Dendritic cell treated with granulocyte-macrophage colony-stimulating factor and Interleukin-4, amounts not matched to agents 40 ng/mL and 50 ng/mL, for 4 days (primary cell): ENCODE measurements around the gene PCDHGC3.
"Not testable (repeated sequence)": the region's sequence is repeated elsewhere in the genome, so short reads cannot be mapped to it uniquely, and the experiment has no call there.

Source experiments
- H3K27ac Mint-ChIP-seq: one replicate; pipeline ENCODE4 v1.8.0; 2022; ENCODE audit warnings: mild to moderate bottlenecking, mixed read lengths
- H3K27me3 Mint-ChIP-seq: one replicate; pipeline ENCODE4 v1.8.0; 2022; ENCODE audit warnings: mild to moderate bottlenecking, mixed read lengths
- H3K36me3 Mint-ChIP-seq: one replicate; pipeline ENCODE4 v1.8.0; 2022; ENCODE audit warnings: low read depth, mixed read lengths
- H3K4me1 Mint-ChIP-seq: one replicate; pipeline ENCODE4 v1.8.0; 2022; ENCODE audit warnings: low read depth, mixed read lengths
- H3K4me3 Mint-ChIP-seq: one replicate; pipeline ENCODE4 v1.8.0; 2022; ENCODE audit warnings: mild to moderate bottlenecking, moderate library complexity, mixed read lengths
- H3K9me3 Mint-ChIP-seq: one replicate; pipeline ENCODE4 v1.8.0; 2022; ENCODE audit warnings: mixed read lengths
- intact Hi-C: fragments of 100-400 bp; cut with micrococcal nuclease; formaldehyde crosslinking; loops from one replicate; pipeline ENCODE4 v1.15.0; 2022

PCDHGC3 gene

DNA sequence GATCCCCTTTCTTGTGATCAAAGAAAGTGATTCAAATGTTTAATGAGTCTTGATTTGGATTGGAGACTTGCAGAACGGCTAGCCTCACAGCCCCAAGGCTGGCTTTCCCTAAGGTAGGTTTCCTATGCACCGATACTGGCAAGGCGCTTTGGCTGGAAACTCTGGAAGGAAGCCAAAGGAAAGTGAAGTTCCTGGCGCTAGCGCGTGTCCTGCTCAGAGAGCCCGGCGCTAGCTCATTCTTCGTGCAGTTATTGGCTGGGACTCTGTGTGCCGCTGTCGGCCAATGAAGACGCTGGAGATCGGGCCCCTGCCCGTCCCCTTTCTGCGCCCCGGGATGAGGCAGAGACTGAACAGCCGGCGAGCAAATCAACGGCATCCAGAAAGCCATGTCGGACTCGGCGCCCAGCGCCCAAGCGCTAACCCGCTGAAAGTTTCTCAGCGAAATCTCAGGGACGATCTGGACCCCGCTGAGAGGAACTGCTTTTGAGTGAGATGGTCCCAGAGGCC is at the start of gene PCDHGC3:
Gene PCDHGC3, plus strand, starts transcription at position 342 of the 507 bp plus-strand sequence. Its CDS starts 151 bp downstream, at position 493.
- no peaks in the 10 kb centered on the region for H3K9me3 Mint-ChIP-seq
- H3K27ac Mint-ChIP-seq, result no peak within 1 kb of the TSS
- peaks cover 23% of the 10 kb centered on the region for H3K4me1 Mint-ChIP-seq
- H3K36me3 Mint-ChIP-seq, result no peaks in the 10 kb centered on the region
- peaks cover 62% of the 10 kb centered on the region for H3K27me3 Mint-ChIP-seq
- peak within 1 kb of the TSS; percentile 75 for H3K4me3 Mint-ChIP-seq
- intact Hi-C loops, result no loop called here

DNA sequence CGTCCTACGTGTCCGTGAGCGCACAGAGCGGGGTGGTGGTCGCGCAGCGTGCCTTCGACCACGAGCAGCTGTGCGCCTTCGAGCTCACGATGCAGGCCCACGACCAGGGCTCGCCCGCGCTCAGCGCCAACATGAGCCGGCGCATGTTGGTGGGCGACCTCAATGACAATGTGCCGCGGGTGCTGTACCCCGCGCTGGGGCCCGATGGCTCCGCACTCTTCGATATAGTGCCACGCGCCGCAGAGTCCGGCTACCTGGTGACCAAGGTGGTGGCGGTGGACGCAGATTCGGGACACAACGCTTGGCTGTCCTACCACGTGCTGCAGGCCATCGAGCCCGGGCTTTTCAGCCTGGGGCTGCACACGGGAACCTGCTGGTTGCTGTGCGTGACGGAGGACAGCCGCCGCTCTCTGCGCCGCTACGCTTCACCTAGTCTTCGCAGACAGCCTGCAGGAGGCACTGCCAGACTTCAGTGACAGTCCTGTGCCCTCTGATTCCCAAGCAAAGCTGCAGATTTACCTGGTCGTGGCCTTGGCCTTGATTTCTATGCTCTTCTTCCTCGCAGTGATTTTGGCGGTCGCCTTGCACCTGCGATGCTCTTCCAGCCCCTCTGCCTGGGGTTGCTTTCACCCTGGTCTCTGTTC is 47.9 kb upstream of the PCDHGC3 start:
- intact Hi-C loops, result no loop called here
- H3K27me3 Mint-ChIP-seq, result peaks cover 83% of the 10 kb centered on the region
- H3K4me1 Mint-ChIP-seq, result peaks cover 15% of the 10 kb centered on the region
- peaks cover 27% of the 10 kb centered on the region for H3K9me3 Mint-ChIP-seq
- no peak overlapping the region for H3K27ac Mint-ChIP-seq
- H3K4me3 Mint-ChIP-seq, result no peak overlapping the region
- peaks cover 4% of the 10 kb centered on the region for H3K36me3 Mint-ChIP-seq

DNA sequence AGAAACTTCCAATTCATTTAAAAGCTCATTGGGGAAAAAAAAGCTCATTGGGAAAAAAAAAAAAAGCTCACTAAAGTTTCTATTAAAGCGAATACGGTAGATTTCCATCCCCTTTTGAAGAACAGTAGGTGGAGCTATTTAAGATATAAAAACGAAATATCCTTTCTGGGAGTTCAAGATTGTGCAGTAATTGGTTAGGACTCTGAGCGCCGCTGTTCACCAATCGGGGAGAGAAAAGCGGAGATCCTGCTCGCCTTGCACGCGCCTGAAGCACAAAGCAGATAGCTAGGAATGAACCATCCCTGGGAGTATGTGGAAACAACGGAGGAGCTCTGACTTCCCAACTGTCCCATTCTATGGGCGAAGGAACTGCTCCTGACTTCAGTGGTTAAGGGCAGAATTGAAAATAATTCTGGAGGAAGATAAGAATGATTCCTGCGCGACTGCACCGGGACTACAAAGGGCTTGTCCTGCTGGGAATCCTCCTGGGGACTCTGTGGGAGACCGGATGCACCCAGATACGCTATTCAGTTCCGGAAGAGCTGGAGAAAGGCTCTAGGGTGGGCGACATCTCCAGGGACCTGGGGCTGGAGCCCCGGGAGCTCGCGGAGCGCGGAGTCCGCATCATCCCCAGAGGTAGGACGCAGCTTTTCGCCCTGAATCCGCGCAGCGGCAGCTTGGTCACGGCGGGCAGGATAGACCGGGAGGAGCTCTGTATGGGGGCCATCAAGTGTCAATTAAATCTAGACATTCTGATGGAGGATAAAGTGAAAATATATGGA is 45.2 kb upstream of the PCDHGC3 start, which contains the start of gene PCDHGA12:
Gene PCDHGA12, plus strand, starts transcription at position 176 of the 782 bp plus-strand sequence. Its CDS starts 253 bp downstream, at position 429.
- peak within 1 kb of the TSS; percentile 69 for H3K4me3 Mint-ChIP-seq
- no peak within 1 kb of the TSS for H3K27ac Mint-ChIP-seq
- peaks cover 4% of the 10 kb centered on the region for H3K36me3 Mint-ChIP-seq
- H3K9me3 Mint-ChIP-seq, result peaks cover 31% of the 10 kb centered on the region
- intact Hi-C loops, result no loop called here
- H3K4me1 Mint-ChIP-seq, result peaks cover 15% of the 10 kb centered on the region
- H3K27me3 Mint-ChIP-seq, result peaks cover 75% of the 10 kb centered on the region

DNA sequence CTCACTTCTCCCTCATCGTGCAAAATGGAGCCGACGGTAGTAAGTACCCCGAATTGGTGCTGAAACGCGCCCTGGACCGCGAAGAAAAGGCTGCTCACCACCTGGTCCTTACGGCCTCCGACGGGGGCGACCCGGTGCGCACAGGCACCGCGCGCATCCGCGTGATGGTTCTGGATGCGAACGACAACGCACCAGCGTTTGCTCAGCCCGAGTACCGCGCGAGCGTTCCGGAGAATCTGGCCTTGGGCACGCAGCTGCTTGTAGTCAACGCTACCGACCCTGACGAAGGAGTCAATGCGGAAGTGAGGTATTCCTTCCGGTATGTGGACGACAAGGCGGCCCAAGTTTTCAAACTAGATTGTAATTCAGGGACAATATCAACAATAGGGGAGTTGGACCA is 44.5 kb upstream of the PCDHGC3 start:
- intact Hi-C loops, result no loop called here
- Mint-ChIP-seq H3K9me3 (peaks cover 31% of the 10 kb centered on the region), H3K27ac (no peak overlapping the region), H3K4me3 (peak overlapping the region; percentile 69), H3K36me3 (peaks cover 4% of the 10 kb centered on the region), H3K4me1 (peaks cover 15% of the 10 kb centered on the region), H3K27me3 (peaks cover 70% of the 10 kb centered on the region)

DNA sequence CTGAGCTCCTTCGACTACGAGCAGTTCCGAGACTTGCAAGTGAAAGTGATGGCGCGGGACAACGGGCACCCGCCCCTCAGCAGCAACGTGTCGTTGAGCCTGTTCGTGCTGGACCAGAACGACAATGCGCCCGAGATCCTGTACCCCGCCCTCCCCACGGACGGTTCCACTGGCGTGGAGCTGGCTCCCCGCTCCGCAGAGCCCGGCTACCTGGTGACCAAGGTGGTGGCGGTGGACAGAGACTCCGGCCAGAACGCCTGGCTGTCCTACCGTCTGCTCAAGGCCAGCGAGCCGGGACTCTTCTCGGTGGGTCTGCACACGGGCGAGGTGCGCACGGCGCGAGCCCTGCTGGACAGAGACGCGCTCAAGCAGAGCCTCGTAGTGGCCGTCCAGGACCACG is 43.5 kb upstream of the PCDHGC3 start:
- H3K36me3 Mint-ChIP-seq, intact Hi-C loops, H3K4me3 Mint-ChIP-seq, H3K27ac Mint-ChIP-seq: not testable (repeated sequence)
- H3K4me1 Mint-ChIP-seq, result peaks cover 15% of the 10 kb centered on the region
- peaks cover 31% of the 10 kb centered on the region for H3K9me3 Mint-ChIP-seq
- H3K27me3 Mint-ChIP-seq, result peaks cover 63% of the 10 kb centered on the region

DNA sequence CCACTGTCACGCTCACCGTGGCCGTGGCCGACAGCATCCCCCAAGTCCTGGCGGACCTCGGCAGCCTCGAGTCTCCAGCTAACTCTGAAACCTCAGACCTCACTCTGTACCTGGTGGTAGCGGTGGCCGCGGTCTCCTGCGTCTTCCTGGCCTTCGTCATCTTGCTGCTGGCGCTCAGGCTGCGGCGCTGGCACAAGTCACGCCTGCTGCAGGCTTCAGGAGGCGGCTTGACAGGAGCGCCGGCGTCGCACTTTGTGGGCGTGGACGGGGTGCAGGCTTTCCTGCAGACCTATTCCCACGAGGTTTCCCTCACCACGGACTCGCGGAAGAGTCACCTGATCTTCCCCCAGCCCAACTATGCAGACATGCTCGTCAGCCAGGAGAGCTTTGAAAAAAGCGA is 43.0 kb upstream of the PCDHGC3 start:
- H3K4me3 Mint-ChIP-seq, H3K36me3 Mint-ChIP-seq, intact Hi-C loops, H3K27ac Mint-ChIP-seq: not testable (repeated sequence)
- Mint-ChIP-seq H3K27me3 (peaks cover 62% of the 10 kb centered on the region), H3K9me3 (peaks cover 31% of the 10 kb centered on the region), H3K4me1 (peaks cover 15% of the 10 kb centered on the region)

DNA sequence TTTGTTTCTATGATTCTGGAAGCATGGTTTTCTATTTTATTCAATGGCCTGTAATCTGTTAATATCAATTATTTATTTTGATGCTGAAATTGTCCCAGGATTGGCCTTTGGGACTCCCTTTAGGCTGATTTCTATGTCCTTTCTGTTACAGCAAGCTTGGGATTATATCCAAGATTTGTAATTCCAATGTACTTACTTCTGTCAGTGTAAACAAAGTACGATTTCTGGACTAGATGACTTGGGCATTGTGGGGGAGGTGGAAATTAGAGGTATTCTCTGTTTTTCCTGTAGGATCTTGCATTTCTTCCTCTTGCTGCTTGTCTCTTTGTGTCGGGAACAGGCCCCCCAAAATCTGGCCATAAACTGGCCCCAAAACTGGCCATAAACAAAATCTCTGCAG is 41.8 kb upstream of the PCDHGC3 start:
- intact Hi-C loops, result no loop called here
- peaks cover 50% of the 10 kb centered on the region for H3K27me3 Mint-ChIP-seq
- peaks cover 4% of the 10 kb centered on the region for H3K36me3 Mint-ChIP-seq
- no peak overlapping the region for H3K4me3 Mint-ChIP-seq
- no peak overlapping the region for H3K27ac Mint-ChIP-seq
- peaks cover 15% of the 10 kb centered on the region for H3K4me1 Mint-ChIP-seq
- H3K9me3 Mint-ChIP-seq, result peaks cover 31% of the 10 kb centered on the region

DNA sequence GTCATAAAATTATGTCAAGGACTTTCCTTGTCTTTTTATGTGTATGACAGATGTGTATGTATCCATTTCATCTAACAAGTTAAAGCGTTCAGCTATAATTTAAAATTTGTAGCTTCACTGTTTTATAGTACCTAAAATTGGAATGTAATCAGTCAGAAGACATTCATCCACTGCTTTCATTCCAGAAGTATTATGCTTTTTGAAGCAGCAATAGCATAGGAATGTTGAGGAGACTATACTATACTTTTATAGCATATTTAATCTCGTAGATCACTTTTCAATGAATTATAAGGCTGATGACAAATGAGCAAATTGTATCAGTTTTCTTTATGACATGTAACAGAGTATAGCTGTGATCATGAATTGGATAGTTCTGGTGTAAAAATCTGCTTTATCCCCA is 38.5 kb upstream of the PCDHGC3 start:
- H3K27me3 Mint-ChIP-seq, result peaks cover 46% of the 10 kb centered on the region
- H3K9me3 Mint-ChIP-seq, result peaks cover 11% of the 10 kb centered on the region
- H3K4me1 Mint-ChIP-seq, result no peaks in the 10 kb centered on the region
- peaks cover 4% of the 10 kb centered on the region for H3K36me3 Mint-ChIP-seq
- H3K27ac Mint-ChIP-seq, result no peak overlapping the region
- intact Hi-C loops, result no loop called here
- H3K4me3 Mint-ChIP-seq, result no peak overlapping the region

DNA sequence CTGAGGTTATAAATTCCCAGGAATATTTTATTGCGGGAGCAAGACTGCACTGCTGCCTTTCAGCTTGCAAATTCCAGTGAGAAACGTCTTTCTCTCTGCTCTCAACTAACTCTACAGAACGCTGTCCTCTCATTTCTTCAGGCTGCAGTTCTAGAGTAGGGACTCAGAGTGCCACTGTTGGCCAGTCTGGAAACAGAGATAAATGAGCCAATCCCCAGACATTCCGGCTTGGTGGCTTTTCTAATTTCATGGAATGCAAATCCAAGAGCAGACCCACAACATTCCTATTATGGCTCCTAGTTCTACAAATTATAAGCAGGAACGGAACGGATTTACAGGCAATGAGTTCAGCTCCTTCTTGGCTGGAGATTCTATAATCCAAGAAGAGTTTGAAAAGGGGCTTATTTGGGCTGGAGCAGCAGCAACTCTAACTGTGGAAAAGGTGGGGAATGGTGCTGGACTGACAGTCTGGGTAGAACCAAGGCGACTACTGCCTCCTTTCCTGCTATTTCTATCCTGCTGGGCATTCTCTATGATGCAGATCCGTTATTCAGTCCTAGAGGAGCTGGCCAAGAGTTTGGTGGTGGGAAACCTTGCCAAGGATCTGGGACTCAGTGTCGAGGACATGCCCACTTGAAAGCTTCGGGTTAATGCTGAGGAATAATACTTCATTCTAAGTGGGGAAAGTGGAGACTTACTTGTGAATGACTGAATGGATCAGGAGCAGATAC is 36.2 kb upstream of the PCDHGC3 start:
- no peak overlapping the region for H3K4me3 Mint-ChIP-seq
- no peaks in the 10 kb centered on the region for H3K4me1 Mint-ChIP-seq
- H3K27me3 Mint-ChIP-seq, result peaks cover 36% of the 10 kb centered on the region
- H3K36me3 Mint-ChIP-seq, result no peaks in the 10 kb centered on the region
- intact Hi-C loops, result no loop called here
- H3K27ac Mint-ChIP-seq, result no peak overlapping the region
- no peaks in the 10 kb centered on the region for H3K9me3 Mint-ChIP-seq

DNA sequence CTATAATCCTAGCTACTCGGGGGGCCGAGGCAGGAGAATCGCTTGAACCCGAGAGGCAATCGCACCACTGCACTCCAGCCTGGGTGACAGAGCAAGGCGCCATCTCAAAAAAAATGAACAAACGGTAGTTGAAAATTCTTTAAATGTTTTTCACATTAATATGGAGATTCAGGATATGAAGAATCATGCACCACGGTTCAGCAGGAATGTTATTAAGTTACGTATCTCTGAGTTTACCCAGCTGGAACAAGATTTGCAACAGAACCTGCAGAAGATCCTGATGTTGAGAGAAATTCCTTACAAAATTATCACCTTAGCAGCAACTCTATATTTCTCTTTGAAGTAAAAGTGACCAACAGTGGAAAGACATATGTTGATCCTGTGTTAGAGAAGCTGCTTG is 35.4 kb upstream of the PCDHGC3 start:
- H3K27ac Mint-ChIP-seq, result no peak overlapping the region
- no peaks in the 10 kb centered on the region for H3K4me1 Mint-ChIP-seq
- H3K36me3 Mint-ChIP-seq, result no peaks in the 10 kb centered on the region
- no peaks in the 10 kb centered on the region for H3K9me3 Mint-ChIP-seq
- H3K4me3 Mint-ChIP-seq, result no peak overlapping the region
- H3K27me3 Mint-ChIP-seq, result peaks cover 35% of the 10 kb centered on the region
- intact Hi-C loops, result no loop called here

DNA sequence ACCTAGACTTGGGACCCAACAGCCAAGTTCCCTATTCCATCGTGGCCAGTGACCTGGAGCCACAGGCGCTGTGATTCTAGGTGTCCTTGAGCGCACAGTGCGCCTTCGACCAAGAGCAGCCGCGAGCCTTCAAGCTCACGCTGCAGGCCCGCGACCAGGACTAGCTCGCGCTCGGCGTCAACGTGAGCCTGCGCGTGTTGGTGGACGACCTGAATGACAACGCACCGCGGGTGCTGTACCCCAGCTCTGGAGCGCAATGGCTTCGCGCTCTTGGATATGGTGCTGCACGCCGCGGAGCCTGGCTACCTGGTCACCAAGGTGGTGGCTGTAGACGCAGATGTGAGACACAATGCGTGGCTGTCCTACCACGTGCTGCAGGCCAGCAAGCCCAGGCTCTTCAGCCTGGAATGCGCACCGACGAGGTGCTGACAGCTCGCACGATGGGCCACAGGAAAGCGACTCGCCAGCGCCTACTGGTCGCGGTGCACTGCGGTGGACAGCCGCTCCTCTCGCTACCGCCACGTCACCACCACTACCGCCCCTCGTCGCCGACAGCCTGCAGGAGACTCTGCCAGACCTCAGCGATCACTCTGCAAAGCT is 34.1 kb upstream of the PCDHGC3 start:
- Mint-ChIP-seq H3K27me3 (peaks cover 36% of the 10 kb centered on the region), H3K9me3 (no peaks in the 10 kb centered on the region), H3K4me3 (no peak overlapping the region), H3K4me1 (no peaks in the 10 kb centered on the region), H3K27ac (no peak overlapping the region), H3K36me3 (no peaks in the 10 kb centered on the region)
- intact Hi-C loops, result no loop called here

DNA sequence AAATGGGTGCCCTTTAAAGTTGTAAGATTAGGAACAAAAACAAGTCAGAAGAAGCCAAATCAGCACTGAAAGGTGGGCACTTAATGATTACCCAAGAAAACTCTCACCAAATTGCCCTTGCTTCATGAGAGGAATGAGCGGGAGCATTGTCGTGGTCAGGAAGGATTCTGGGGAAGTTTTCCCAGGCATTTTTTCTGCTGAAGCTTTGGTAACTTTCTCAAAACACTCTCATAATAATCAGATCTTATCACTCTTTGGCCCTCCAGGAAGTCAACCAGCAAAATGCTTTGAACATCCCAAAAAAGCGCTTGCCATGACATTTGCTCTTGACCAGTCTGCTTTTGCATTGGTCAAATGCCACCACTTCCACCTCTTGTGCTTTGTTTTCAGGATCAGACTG is 10.4 kb upstream of the PCDHGC3 start:
- Mint-ChIP-seq H3K4me1 (peaks cover 6% of the 10 kb centered on the region), H3K27ac (no peak overlapping the region), H3K36me3 (no peaks in the 10 kb centered on the region), H3K4me3 (no peak overlapping the region), H3K9me3 (no peaks in the 10 kb centered on the region), H3K27me3 (peaks cover 11% of the 10 kb centered on the region)
- intact Hi-C loops, result no loop called here

DNA sequence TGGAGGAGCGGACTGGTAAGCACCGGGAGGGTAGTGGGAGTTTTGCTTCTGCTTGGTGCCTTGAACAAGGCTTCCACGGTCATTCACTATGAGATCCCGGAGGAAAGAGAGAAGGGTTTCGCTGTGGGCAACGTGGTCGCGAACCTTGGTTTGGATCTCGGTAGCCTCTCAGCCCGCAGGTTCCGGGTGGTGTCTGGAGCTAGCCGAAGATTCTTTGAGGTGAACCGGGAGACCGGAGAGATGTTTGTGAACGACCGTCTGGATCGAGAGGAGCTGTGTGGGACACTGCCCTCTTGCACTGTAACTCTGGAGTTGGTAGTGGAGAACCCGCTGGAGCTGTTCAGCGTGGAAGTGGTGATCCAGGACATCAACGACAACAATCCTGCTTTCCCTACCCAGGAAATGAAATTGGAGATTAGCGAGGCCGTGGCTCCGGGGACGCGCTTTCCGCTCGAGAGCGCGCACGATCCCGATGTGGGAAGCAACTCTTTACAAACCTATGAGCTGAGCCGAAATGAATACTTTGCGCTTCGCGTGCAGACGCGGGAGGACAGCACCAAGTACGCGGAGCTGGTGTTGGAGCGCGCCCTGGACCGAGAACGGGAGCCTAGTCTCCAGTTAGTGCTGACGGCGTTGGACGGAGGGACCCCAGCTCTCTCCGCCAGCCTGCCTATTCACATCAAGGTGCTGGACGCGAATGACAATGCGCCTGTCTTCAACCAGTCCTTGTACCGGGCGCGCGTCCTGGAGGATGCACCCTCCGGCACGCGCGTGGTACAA is 556 bp downstream of the PCDHGC3 start:
- Mint-ChIP-seq H3K4me1 (peaks cover 23% of the 10 kb centered on the region), H3K36me3 (no peaks in the 10 kb centered on the region), H3K4me3 (peak overlapping the region; percentile 75), H3K27ac (no peak overlapping the region), H3K9me3 (no peaks in the 10 kb centered on the region), H3K27me3 (peaks cover 65% of the 10 kb centered on the region)
- intact Hi-C loops, result no loop called here
